GM18499 (cell line): ENCODE data around the gene CDH4.

ENCODE experiments used
- ATAC-seq: cut with Tn5 transposase; IDR thresholded peaks from one replicate; pipeline ENCODE4 v1.9.1; 2021; ENCODE audit warnings: moderate number of reproducible peaks; ENCODE audit not compliant: insufficient read depth, unreplicated experiment

CDH4 gene

DNA sequence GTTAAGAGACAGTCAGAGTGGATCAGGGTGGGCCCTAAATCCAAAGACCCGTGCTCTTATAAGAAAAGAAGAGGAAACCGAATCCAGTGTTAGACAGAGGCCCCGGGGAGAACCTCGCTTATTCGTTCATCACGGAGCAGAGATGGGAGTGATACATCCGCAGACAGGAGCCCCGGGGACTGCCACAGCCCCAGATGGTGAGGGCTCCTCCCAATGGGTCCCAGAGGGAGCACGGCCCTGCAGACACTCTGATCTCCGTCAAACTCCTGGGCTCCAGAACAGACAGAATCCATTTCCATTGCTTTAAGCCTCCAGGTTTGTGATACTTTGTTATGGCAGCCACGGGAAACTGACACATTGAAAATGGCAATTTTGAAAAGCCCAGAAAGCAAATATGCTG is 47.0 kb downstream of the CDH4 start:
- ATAC-seq = no peak

DNA sequence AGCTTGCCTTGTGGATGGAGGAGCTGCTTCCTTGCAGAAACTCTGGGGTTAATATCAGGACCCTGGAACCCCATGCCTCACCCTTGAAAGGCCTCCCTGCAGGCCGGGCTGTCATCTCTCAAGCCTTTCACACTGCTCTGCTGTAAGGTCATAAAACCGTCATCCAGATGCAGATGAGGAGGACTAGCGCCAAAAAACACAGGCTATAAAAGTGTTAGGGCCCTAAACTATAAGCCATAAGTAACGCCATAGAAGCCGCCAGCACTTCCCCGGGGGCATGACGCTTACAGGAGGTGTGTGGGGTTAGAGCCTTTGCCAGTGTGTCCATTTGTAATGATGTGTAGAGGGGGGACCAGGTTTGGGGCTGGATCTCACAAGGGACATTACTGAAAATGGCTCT is 47.6 kb downstream of the CDH4 start:
- no peak for ATAC-seq

DNA sequence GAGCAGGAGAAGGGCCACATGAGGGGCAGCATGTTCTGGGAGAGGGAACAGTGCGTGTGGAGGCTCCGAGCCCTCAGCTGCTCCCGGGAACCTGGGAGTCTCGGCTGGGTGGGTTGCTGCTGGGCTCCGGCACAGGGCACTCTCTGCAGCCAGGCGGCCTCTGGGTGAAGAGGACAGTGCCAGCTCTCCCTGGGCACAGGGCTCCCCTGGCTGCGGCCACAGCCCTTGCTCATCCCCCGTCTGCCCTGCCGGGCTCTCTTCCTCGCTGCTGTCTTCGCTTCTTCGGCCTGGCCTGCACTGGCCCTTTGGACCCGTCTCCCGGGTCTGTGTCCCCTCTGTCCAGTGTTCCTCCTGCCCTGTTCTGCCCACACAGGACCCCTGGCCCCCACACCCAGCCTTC is 48.2 kb downstream of the CDH4 start:
- no peak for ATAC-seq

DNA sequence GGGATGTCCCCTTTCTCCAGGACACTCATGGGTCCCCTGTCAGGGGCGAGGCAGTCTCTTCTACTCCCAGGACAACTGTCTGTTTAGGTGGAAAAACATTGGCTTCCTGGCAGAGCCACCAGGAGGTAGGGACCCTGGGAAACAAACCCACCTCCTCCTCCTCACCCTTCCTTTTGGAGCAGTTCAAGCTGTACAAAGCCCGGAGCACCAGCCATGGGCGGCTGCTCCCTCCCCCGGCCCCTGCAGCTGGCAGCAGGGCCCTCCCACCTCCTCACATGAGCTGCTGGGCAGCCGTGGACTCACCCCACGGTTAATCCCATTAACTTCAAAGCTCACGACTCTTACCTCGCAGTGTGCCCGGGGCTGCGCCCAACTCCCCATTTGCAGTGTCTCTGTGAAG is 48.6 kb downstream of the CDH4 start:
- ATAC-seq = no peak

DNA sequence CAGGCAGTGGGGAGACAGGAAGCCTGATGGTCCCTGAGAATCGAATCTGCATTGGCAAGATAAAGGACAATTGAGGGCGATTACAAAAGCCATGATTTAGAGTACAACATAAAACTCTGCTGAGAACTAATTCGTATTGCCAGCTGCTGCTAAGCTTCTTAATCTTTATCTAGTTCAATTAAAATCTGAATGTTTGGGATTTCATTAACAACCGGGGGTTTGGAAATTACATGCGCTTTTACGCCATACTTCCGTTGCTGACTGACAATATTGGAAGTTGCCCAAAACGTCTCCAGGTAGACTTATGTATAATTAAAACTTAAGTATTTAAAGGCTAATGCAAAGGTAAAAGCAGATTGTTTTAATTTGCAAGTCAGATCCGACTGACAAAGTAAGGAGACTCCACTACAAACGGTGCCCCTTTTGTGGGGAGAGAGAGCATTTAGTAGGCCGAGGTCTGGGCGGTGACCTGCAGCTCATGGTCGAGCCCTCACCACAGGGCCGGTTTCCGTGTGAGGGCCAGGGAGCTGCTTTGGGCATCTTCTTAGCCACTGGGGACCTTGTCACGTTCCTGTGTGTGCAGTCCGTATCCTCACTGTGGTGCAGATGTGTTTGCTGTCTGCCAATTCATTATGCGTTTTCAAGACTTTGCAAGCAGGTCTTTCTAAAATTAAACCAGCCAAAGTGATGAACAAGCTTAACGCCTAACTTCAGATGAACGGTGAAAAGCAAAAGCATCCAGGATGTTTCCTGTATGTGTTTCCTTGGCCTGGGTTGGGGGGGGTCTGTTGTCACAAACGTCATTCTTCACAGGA is 49.9 kb downstream of the CDH4 start:
- ATAC-seq = no peak

DNA sequence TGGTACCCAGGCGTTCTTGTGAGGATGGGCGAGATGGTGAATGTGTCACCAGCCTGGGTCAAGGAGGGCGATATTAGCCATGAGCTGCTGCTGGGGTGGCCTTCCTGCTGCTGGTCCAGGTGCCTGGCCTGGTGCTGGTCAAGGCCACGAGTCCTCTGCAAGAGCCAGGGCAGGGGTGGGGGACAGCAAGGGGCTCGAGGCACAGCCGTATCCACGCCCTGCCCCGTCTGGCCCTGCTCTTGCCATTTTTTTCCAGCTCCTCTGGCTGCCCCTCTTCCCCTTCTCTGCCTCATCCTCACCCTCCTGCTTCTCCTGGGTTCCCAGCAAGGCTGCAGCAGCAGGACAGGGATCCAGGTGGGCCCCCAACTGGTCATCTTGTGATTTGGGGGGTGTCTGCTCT is 51.2 kb downstream of the CDH4 start:
- no peak for ATAC-seq

DNA sequence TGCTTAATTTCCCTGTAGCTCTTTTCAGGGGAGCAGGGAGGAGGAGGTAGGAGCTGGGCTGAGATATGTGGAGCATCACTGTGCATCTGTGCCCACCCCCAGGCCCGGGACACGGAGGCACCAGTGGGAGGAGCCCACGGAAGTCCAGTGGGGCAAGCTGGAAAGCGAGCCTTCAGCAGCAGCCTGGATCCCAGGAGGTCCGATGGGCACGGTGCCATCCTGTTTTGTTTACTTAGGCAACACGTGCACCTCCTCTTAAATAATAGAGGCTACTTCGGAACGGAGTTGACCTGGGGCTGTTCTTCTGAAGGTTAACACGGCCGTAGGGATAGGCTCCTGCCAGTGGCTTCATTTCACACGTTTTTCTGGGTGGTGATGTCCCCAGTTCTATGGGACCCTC is 51.6 kb downstream of the CDH4 start:
- ATAC-seq = no peak

DNA sequence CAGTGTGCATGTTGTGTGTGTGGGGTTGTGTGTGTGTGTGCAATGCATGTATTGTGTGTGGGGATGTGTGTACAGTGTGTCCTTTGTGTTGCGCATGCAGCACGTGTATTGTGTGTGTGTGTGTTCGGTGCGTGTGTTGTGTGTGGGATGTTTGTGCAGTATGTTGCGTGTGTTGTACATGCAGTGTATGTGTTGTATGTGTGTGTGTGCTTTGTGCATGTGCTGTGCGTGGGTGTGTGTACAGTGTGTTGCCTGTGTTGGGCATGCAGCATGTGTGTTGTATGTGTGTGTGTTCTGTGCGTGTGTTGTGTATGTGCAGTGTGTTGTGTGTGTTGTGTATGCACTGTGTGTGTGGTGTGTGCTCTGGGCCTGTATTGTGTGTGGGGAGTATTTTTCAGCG is 52.7 kb downstream of the CDH4 start:
- ATAC-seq = no peak

DNA sequence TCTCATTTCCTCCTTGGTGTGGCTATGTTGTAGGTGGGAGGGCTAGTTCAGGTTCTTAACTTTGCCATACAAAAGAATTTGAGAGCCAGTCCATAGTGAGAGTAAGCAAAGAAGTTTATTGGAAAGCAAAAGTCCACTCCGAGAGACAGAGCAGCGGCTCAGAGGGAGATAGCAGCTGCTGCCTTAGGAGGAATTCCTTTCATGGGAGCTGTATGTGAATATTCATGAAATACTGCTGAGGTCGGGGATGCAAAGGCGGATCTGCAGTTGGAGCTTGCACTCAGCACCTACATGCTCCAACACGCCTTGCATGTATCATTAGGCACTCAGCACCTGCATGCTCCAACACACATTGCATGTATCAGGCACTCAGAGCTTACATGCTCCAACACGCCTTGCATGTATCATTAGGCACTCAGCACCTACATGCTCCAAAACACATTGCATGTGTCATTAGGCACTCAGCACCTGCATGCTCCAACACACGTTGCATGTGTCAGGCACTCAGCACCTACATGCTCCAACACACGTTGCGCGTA is 54.9 kb downstream of the CDH4 start:
- ATAC-seq = no peak

DNA sequence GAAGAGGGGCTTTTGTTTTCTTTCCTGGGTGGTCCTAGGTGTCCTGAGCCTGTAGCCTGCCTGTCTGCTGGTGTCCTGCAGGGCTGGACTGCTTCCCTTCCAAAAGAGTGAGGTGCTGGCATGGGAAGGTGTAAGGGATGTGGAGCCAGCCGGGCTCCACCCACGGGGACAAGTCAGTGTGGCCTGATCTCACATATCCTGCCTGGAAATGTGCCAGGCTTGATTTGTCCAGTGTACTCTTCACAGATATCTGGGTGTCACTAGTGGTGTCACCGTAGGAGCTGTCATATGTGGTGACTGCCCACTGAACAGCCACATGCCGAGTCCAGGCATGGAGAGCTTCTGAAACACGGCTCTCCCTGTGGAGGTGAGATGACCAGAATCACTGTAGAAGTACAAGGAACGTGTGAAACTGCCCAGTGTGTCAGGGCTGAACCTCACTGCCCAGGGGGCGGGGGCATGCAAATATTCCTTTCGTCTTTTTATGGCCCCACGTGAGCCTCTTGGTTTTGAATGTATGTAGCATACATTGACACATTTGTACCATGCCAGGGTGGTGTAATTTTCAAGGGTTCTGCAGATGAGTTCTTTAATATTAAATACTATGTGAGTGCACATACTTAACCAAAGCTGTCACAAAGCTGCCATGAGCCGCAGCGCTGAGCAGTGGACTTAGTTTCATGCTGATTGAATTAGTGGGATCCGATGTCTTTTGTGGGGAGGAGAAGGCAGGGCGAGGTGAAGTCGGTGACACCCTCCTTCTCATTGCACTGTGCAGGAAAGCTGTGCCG is 55.8 kb downstream of the CDH4 start:
- no peak for ATAC-seq

DNA sequence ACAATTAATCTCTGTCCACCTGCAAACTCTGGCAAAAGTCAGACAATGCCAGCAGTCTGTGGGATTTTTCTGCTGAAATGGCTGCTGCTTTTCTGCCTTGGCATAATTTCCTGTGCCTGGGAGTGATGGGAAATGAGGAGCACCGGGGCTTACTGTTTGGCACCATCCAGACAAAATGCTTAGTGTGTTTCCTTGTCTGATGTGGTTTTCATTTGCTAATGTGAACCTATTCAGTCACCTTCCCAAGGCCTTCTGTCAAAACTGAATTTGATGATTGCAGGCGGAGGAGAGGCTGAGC is 56.4 kb downstream of the CDH4 start:
- ATAC-seq = no peak

DNA sequence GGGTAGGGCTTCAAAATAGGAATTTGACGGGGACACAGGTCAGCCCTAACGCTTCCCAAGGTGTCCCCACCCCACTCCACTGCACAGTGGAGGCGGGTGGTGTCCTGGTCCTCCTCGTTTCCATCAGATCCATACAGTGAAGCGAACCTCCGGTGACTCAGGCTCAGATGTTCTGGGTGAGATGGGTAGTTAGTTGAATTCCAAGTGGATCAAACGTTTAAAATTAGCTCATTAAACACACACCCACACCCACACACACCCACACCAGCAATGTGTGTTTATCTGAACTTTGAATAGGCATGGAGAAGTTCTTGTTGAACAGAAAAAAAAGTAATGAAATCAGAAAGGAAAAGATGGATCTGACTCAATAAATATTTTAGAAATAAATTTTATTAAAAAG is 58.9 kb downstream of the CDH4 start:
- no peak for ATAC-seq

DNA sequence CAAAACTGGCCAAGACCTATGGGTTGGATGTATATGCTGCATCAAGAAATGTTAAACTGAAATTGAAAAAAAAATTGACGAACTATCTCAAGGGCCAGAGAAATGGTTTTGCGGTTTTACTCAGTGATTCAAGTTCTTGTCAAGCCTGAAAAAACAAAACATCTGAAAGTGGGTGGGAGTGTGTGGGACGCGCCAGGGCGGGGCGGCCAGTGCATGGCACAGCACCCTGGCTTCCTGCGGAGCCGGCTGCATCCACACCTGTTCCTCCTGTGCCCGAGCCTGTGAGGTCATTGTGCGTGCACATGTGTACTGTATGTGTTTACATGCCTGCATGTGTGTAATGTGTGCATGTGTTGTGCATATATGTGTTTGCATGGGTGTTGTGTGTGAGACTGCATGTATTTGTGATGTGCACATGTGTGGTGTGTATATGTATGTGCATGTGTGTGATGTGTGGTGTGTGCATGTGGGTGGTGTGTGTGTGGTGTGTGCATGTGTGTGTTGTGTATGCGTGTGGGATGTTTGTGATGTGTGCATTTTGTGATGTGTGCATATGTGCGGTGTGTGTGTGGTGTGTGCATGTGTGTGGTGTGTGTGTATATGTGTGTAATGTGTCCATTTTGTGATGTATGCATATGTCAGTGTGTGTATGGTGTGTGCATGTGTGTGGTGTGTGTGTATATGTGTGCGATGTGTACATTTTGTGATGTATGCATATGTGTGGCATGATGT is 59.8 kb downstream of the CDH4 start:
- ATAC-seq = no peak

DNA sequence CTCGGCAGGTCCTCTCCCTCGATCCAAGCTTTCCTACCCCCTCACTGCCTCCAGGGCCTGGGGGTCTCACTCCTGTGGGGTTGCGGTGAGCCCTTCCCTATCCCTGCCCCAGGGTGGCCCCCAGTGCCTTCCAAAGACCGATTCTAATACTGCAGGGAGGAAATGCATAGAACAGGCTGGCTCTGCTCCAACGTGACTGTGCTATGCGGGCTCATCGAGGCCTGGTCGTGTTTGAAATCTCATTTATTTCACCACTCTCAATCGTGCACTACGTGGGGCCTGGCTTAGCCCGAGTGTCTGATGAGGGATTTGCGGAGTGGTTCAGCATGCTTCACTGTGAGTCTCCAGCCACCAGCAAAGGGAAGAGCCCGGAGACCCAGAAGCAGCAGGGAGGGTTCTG is 60.9 kb downstream of the CDH4 start:
- no peak for ATAC-seq

DNA sequence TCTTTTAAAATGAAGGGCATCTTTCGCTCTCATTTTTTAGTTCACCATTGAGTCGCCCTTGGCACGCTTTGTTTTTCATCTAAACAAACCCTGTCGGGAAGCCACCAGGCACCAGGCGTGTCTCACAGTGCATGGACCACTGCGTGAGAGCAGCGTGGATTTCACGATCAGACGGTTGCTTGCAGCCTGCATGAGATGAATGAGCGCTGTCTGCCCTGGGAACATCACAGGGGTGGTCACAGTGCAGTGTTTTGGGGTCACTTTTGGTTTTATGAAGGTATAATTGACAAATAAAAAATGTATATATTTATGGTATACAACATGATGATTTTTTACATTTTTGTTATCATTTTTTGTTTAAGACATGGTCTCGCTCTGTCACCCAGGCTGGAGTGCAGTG is 61.3 kb downstream of the CDH4 start:
- no peak for ATAC-seq

DNA sequence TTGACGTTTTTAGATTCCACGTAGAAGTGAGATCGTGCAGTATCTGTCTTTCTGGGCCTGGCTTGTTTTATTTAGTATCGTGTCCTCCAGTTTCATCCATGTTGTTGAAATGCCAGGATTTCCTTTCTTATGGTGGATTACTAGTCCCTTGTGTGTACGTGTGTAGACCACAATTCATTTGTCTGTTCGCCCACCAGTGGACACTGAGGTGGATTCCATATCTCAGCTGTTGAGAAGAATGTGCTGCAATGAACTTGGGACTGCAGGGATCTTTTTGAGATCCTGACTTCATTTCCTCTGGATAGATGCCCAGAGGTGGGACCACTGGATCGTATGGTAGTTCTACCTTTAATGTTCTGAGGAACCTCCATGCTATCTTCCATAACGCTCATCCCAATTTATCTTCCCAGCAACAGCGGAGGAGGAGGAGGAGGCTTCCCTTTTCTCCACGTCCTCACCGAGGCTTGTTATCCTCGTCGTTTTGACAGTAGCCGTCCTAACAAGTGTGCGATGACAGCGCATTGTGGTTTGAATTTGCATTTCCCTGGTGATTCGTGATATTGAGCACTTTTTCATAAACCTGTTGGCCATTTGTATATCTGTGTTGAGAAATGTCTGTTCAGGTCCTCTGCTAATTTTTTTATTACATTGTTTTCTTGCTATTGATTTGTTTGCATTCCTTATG is 62.4 kb downstream of the CDH4 start:
- no peak for ATAC-seq

DNA sequence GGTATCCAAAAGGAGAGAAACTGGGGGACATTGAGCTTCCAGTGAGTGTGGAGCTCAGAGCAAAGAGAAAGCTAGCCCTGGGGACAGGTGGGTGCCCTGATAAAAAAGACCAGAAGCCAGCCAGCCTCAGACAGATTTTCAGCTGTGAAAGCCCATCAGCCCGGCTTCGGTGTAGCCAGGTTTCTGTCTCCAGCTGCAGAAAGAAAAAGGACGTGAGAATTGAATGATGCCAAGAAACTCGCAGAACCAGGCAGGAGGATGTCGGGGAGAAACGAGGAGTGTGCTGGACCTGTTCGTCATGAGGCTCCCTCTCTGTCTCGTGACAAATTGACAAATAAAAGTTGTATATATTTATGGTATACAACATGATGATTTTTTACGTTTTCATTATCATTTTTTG is 63.3 kb downstream of the CDH4 start:
- ATAC-seq = no peak

DNA sequence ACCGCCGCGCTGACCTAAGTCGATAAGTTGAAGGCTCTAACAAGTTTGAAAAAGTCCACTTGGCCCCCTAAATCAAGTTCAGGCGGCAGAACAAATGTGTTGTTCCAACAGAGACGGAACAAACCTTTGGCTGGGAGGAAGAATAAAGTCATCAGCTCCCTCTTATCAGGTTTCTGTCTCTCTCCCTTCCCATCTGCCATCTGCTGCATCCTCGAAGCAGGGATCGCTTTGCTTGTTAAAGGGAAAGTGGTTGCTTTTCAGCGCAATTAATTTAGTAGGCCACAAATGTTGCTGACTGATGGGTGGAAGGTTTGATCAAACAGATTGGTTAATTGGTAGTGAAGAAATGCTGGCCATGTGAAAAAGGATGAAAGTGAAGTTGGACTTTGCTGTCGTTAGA is 64.3 kb downstream of the CDH4 start:
- ATAC-seq = no peak

DNA sequence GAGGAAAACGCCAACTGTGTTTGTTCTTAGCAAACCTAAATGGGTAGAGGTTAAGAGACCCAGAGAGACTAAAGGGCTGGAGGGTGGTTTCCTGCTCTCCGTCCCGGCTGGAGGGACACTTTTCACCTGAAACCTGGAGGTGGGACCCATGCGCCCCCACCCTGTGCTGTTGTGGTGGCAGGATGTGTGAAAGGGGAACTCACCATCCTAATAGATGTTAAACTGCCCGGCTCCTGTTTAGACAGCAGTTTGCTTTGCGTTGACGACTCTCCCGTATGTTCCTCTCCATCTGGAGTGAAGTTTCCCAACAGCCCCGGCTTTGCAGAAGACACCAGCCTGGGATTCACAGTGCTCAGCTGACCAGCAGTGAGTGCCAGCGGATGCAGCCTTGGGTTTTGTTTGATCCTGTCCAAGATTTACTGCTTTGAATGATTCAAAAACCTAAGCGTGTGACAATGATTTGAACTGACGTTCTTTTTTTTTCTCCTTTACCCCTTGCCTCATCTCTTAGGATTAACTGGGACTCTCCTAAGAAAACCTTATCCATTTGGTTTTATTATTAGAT is 66.0 kb downstream of the CDH4 start:
- no peak for ATAC-seq

DNA sequence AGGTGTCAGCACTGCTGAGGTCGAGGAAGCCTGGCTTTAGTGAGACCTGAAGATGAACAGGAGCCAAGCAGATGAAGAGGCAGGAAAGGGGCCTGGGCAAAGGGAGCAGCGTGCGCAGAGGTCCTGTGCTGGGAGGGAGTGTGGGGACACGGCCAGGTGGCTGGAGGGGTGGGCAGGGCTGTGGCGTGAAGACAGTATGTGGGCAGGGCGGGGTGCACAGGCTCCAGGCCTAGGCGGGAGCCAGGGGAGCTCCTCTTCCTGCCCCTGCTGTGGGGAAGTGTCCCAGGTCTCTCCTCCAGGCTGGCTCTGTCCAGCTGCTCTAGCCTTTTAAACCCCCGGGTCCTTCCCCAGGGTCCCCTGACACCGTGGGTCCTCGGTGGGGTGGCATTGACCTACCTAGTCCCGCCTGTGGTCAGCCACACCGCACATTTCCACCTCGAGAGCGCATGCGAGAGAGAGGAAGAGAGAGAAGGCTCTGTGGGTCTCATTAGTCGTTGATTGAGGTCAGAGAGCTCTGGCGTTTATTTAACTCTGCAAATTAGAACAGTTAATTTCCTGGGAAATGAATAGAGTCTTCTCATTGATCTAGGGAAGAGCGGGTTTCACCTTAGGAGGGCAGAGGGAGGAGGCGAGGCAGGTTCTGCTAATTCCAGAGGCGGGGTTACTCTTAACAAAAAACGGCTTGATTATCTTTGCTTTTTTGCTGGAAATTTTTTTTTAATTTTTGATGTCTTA is 68.8 kb downstream of the CDH4 start:
- ATAC-seq = no peak
